ENCODE measurements around the gene KIAA0825. TPM values are rescaled to one million over a fixed set of nuclear protein-coding genes. Genes with fewer than 3 reads are reported as not detected.

The KIAA0825 gene
- total RNA-seq, 4 donors from 2014 or later: 1.8 to 3.4 (median 2.6) TPM

DNA sequence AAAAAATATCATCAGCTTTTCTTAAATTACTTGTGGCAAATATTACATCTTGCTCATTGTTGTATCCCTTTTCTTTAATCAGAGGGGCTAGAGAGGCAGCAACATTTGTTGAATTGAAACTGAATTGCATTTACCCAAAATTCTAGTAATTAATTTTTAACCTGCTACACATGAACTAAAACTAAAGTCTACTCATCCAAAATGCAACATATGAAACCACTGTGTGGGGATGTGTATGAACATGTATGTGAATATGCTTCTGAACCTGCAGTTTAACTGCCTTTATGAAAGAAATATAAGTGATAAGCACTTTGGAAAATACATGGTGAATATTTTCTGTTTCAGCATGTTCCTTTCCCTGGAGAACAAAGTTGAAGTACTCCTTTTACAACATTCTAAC, 158.5 kb downstream of the KIAA0825 start:
- H3K27ac ChIP-seq: no peak overlapping the region
- H3K27me3 ChIP-seq: no peaks in the 10 kb centered on the region
- H3K4me1 ChIP-seq: no peaks in the 10 kb centered on the region
- H3K9me3 ChIP-seq: no peaks in the 10 kb centered on the region
- no peak overlapping the region for H3K4me3 ChIP-seq
- DNase-seq: no peak
- H3K36me3 ChIP-seq: no peaks in the 10 kb centered on the region
- TF ChIP-seq, protein P1, sequence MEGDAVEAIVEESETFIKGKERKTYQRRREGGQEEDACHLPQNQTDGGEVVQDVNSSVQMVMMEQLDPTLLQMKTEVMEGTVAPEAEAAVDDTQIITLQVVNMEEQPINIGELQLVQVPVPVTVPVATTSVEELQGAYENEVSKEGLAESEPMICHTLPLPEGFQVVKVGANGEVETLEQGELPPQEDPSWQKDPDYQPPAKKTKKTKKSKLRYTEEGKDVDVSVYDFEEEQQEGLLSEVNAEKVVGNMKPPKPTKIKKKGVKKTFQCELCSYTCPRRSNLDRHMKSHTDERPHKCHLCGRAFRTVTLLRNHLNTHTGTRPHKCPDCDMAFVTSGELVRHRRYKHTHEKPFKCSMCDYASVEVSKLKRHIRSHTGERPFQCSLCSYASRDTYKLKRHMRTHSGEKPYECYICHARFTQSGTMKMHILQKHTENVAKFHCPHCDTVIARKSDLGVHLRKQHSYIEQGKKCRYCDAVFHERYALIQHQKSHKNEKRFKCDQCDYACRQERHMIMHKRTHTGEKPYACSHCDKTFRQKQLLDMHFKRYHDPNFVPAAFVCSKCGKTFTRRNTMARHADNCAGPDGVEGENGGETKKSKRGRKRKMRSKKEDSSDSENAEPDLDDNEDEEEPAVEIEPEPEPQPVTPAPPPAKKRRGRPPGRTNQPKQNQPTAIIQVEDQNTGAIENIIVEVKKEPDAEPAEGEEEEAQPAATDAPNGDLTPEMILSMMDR (IDR thresholded peaks at IDR 0.05): no peak
- no peak for TF ChIP-seq POLR2A (IDR thresholded peaks at IDR 0.05)
- intact Hi-C loops (cut with DNase I): no loop called here

- intact Hi-C loops (cut with DNase I): no loop called here
- Histone ChIP-seq H3K9me3 (no peaks in the 10 kb centered on the region), H3K4me3 (no peak overlapping the region), H3K4me1 (no peaks in the 10 kb centered on the region), H3K36me3 (no peaks in the 10 kb centered on the region), H3K27ac (no peak overlapping the region), H3K27me3 (no peaks in the 10 kb centered on the region)
- TF ChIP-seq, protein P1 (IDR thresholded peaks at IDR 0.05): no peak
- TF ChIP-seq POLR2A (IDR thresholded peaks at IDR 0.05): no peak
- no peak for DNase-seq
- WGBS, 2 donors: 92 to 94% methylated on average over 4 of the region's 4 CpGs
Observed at GRCh38 chr5:94457788-94458187, 160.6 kb downstream of the KIAA0825 start.

GRCh38 chr5:94445726-94446125, 172.7 kb downstream of the KIAA0825 start:
- Histone ChIP-seq H3K4me3 (no peak overlapping the region), H3K27me3 (no peaks in the 10 kb centered on the region), H3K9me3 (no peaks in the 10 kb centered on the region), H3K27ac (no peak overlapping the region), H3K4me1 (no peaks in the 10 kb centered on the region), H3K36me3 (peaks cover 0 to 4% (median 0%) of the 10 kb centered on the region in 3 donors)
- no peak for DNase-seq
- intact Hi-C loops (cut with DNase I): no loop called here
- 77 to 81% methylated on average over 2 of the region's 2 CpGs for WGBS, 2 donors
- no peak for TF ChIP-seq POLR2A (IDR thresholded peaks at IDR 0.05)
- TF ChIP-seq, protein P1 (IDR thresholded peaks at IDR 0.05): no peak

DNA sequence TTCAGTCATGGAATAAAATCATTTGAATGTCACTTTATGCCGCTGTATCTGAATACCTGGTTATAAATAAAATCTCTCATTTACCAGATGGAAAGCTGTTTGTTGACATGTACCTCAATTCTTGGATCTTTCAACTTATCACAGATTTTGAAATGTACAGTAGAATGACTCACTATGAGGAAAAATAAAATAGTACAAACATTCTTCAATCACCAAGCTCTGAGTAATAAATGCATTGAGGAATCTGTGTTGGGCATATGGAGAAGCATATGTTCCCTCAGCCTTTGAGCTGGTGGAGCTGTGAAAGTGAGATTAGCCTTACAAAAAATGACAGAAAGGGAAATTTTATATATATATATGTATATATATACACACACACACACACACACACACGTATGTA, 175.4 kb downstream of the KIAA0825 start:
- no peak for DNase-seq
- Histone ChIP-seq H3K36me3 (peaks cover 0 to 9% (median 0%) of the 10 kb centered on the region in 3 donors), H3K27me3 (no peaks in the 10 kb centered on the region), H3K9me3 (no peaks in the 10 kb centered on the region), H3K27ac (no peak overlapping the region), H3K4me1 (no peaks in the 10 kb centered on the region), H3K4me3 (no peak overlapping the region)
- intact Hi-C loops (cut with DNase I): no loop called here
- TF ChIP-seq, protein P1 (IDR thresholded peaks at IDR 0.05): no peak
- TF ChIP-seq POLR2A (IDR thresholded peaks at IDR 0.05): no peak
- 89 to 96% methylated on average over 2 of the region's 2 CpGs for WGBS, 2 donors

DNA sequence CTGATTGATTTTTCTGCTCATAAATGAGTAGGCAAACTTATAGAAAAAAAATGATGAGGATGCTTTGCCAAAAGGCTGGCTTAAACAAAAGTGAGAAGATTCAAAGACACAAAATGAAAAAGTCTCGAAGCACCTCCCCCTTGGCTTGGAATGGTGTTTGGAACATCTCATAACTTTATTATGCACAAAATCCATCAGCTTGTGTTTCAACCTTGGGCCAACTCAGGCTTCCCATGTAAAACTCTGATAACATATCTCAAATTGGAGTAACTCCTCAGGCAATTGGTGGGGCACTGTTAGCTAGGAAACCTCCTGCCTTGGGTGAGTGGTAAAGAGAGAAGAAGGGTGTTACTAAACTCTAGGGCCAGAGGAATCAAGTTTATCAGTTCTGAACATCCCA, 176.3 kb downstream of the KIAA0825 start:
- Histone ChIP-seq H3K27me3 (no peaks in the 10 kb centered on the region), H3K9me3 (no peaks in the 10 kb centered on the region), H3K4me3 (no peak overlapping the region), H3K27ac (no peak overlapping the region), H3K4me1 (no peaks in the 10 kb centered on the region), H3K36me3 (peaks cover 0 to 9% (median 0%) of the 10 kb centered on the region in 3 donors)
- intact Hi-C loops (cut with DNase I): no loop called here
- 79 to 100% methylated on average over 1 of the region's 1 CpG for WGBS, 2 donors
- no peak for TF ChIP-seq POLR2A (IDR thresholded peaks at IDR 0.05)
- TF ChIP-seq, protein P1 (IDR thresholded peaks at IDR 0.05): no peak
- DNase-seq: no peak

Measured in esophagus squamous epithelium (tissue), 5 donors.